Umbilical cord (tissue), 2 donors: ENCODE results near the gene FAM227B. TPM values are rescaled to one million over a fixed set of nuclear protein-coding genes. Genes with fewer than 3 reads are reported as not detected.
"Not testable (repeated sequence)": the region's sequence is repeated elsewhere in the genome, so short reads cannot be mapped to it uniquely, and the experiment has no call there.

Experiments used
- DNase-seq: peaks from one replicate; pipeline ENCODE4 v3.0.0-alpha.2; 2015; ENCODE audit warnings: low spot score
- total RNA-seq: library from RNA; depleted of rRNA; stranded (reverse); fragments of >200 nt; gene quantifications from one replicate; pipeline ENCODE4 v1.2.3, GENCODE V29; 2014; ENCODE audit warnings: low replicate concordance; ENCODE audit not compliant: insufficient read depth

Gene FAM227B
- total RNA-seq, 1 donor from 2014 or later = 8.9 TPM

DNA sequence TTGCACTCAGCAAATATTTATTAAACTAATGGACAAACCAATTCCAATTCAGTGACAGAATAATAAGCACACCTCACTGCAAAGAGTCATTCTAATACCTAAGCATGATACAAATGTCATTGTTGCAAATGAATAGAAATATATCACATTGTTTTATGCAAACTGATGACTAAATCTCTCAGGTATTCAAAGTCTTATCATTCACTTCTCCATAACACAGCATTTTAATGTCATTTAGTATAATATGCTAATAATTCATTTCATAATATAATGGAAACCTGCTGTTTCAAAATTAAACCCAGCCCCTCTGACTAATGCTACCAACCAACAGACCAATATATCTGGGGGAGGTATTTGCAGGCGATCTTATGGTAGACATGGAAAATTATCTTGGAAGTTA lies 125.8 kb downstream of the FAM227B start:
- DNase-seq = no peak

DNA sequence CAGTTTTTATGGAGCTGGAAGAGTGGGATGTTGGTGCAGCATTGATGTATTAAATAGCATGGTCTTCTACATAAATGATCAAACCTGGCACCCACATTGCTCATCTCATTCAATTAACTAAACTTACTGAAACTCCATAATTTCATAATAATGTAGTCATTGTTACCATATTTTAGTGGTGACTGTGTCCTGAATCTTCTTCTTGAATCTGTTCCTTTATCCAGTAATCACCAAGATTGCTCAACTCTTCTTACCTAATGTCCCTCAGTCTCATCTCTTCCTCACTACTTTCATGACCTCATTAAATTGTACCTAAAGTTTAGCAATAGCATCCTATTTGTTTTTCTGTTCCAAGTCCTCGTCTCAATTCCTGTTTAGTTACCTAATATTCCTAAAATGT lies 127.8 kb downstream of the FAM227B start:
- DNase-seq = no peak

DNA sequence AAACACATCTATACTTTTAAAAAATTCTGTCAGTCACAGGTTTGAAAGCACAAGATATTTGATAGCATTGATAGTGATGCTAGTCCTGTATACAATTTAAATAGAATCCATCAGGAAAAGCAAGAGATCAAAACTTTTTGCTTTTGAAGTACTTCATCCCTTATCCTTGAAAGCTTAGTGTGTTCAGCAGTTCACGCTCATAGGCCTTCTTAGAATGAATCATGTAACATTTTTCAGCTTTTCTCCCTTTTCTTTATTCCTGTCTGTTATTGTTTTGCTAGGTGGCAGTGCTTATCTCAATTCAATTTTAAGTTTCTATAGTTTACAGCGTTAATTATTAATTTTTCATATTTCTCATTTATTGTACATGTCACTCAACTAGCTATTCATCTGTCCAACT lies 128.5 kb downstream of the FAM227B start:
- peak; percentile 24 for DNase-seq

DNA sequence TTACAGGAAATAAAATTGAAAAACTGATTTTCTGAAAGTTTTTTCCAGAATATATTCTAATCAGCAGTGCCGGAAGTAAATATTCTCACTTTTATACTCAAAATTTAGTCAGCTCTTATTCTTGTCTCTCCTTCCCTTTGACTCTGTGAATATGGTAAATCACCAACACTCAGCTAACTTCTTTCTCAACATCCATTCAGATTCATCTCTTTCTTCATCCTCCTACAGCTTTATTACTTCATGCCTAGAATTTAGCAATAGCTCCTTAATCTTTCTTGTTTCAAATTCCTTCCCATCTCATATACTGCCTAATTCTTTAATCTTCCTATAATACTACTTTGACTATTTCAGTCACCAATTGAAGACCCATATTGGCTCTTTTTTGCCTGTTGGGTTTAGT lies 129.7 kb downstream of the FAM227B start:
- DNase-seq = no peak

DNA sequence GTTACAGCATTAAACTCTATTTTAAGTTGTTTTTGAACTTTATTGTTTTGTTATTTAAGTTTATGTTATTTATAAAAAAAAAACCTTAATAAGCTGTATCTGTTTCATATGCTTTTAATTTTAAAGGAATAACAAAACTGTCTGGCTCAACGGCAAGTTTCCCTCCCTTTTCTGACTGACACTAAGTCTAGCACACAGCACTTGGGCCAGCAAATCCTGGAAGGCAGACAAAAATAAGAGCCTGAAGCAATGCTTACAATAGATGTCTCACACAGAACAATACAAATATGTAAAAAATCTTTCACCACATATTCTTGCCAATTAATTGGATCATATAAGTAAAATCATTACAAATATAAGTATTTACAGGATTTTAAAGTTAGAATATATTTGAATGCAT lies 135.2 kb downstream of the FAM227B start:
- DNase-seq = not testable (repeated sequence)

DNA sequence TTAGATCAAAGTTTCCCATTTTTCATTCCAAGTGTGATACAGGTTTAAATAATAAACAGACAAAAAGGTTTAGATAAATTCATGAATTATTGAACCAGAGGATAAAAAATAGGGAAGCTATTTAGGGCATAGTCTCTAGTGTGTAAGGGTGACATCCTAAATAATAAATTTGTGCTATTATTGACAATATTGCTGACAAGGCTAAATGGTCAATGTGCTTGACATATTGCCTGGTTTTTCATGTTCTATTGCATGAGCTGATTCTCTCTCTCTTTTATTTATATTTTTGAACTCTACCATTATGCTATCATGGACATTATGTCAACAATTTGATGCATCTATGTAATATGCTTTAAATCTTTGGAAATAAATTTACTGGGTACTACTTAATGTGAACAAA lies 141.6 kb downstream of the FAM227B start:
- not testable (repeated sequence) for DNase-seq

DNA sequence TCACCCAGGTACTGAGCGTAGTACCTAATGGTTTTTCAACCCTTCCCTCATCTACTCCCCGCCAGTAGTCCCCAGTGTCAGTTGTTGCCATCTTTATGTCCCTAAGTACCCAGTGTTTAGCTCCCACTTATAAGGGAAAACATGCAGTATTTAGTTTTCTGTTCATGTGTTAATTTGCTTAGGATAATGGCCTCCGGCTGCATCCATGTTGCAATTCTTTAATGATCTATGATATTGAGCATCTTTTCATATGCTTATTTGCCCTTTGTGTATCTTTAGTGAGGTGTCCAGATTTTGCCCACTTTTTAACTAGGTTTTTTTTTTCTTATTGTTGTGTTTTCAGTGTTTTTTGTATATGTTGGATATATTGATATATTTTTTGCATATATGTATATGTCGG lies 142.6 kb downstream of the FAM227B start:
- not testable (repeated sequence) for DNase-seq

DNA sequence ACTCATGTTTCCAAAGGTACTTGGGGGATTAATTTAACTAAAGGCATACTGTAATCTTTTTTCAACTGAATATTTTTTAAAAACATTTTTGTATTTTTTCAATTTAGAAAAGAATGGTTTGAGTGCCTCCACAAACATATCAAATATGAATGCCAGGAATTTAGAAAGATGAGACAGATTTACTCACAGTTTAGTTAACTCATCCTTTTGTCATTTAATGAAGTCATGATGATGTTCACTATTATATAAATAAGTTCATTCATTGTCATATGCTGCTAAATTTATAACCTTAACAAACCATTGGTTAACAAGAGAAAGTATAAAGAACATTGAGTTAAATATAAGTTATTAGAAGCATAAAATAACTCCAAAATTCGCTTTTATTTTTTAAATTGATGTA lies 147.6 kb downstream of the FAM227B start:
- no peak for DNase-seq

DNA sequence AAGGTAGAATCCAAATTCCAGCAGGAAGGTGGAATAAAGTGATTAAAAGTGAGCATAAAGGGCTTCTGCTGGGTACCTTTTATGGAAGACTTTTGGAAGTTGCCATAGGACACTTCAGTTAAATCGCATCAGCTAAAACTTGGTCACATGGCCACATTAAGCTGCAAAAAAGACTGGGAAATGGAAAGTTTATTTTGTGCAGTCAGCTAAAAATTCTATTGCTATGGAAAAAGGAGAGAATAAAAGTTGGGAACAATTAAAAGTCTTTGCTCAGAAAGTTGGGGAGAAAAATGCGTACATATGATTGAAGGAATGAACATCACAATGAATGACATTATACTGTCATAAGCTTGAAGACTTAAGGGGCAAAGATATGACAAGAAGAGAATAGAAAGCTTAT lies 148.3 kb downstream of the FAM227B start:
- DNase-seq = no peak

DNA sequence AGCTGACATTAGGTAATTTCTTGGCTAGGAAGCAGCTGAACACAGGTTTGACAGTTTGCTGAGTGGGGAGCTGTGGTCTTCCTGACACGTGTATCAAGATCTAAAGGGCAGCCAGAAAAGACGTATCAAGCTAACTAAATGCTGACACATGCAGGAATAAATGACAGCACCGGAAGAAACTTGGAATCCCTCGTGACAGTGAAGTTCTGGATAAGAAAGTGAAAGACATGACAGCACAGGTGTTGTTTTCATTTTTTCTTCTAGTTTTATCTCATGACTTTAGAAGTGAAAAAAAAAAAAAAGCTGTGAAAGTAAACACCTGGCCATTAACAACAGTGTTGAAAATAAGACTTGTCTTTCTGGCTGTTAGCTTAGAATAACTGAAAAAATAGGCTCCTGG lies 148.9 kb downstream of the FAM227B start:
- DNase-seq = no peak

DNA sequence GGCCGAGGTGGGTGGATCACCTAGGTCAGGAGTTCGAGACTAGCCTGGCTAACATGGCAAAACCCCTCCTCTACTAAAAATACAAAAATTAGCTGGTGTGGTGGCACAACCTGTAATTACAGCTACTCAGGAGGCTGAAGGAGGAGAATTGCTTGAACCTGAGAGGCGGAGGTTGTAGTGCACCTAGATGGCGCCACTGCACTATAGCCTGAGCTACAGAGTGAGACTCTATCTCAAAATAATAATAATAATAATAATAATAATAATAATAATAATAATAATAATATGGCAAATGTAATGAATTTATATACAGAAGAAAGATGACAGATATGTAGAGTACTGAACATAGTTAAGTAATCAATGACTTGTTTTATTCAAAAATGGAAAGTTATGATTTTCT lies 149.4 kb downstream of the FAM227B start:
- DNase-seq = not testable (repeated sequence)

DNA sequence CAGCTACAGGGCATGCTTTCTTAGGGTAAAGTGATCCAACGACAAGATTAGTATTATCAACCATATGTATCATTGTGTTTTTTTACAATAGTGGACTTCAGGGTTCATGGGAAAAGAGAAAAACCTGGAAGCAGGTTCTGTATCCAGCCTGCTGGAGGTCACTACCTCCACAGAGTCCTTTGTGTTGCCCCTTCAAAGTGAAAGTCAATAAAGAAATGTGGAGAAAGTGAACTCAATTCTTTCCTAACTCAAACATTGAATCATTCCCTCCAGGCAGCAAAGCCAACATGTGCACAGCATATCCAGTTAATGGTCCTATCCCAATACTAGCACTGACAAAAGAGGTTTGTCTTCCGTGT lies 152.2 kb downstream of the FAM227B start:
- no peak for DNase-seq

DNA sequence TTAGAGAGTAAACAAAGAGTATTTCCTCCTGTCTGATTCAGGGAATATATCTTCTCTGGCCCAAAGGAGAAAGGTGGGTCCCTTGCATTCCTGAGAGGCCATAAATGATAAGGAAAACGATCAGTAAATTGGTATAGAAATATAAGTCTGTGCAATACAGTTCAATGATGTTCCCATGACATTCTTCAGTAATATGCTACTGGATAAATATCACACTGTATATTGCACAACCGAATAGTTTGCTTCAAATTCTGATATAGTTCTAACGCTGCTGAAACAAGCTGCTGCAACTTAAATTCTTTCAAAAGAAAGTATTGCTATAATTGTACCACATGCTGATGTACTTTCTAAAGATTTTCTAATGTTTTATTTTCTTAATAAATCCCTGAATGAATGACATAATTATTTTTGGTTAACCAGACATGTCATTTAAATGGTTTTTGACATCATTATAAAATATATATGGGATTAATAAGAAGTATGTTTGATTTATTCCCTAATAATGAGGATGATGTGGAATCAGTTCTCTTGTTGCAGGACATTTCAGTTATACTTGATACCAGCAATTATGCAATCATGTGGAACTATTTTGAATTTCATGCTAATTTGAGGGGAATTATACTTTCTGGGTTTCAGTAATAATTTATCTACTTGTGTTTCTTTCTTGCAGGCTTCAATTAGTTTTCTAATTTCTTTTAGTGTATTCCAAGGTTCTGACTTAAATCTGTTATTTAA lies 152.7 kb downstream of the FAM227B start:
- DNase-seq = no peak

DNA sequence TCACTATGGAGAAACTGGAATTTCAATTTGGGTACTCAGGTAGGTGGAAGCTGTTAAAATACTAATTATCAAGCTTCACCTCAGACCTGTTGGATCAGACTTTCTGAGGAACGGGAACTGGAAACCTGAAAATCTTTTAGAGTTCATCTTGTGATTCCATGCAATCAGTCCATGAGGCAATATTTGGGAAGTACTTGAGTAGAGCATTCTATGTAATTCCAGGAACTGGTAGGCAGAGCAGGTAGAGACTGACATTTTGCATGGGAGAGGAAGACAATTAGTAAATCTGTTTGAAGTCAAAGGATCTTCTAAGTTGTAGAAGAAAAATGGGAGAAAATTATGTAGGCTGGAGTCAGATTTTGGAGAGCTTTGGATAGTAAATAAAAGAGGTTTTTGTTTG lies 154.5 kb downstream of the FAM227B start:
- DNase-seq = no peak

DNA sequence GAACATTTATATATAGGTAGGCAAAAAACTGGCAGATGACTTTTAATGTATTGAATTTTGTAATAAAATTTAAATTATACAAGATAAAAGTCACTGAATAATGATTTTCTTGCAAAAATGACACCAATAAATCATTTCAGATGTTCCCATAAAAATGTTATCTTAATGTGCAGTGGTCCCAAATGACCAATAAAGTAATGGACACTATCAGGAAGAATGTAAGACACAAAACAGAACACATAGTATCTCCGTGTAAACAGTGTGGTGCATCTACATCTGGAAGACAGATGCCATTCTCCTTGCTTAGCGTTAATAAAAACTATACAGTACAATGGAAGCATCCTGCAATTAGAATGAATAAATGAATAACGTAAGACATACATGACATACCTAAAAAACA lies 156.1 kb downstream of the FAM227B start:
- peak; percentile 28 for DNase-seq

DNA sequence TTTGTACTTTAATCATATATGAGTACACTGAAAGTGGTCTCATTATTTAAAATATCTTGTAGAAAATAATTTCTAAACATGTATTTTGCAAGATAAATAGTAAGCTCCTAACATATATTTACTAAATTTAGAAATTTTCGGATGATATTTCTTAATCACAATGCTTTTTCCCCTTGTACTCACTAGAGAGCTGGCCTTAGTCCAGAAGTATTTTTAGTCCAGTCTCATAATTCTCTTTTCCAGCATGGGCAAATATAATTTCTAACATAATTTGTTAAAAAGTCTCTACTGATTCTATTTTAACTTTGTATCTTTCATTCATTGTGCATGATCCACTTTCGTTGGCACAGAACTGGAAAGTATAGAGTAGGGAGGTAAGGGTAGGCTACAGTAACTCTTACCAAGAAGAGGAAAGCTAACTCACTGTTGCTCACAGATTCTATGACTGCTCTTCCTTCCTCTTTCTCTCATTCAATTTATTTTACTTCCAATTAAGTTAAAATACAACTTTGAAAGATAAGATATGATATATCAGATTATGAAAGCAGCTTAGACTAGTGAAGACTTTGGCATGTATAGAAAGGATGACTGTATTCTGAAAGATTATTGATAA lies 158.3 kb downstream of the FAM227B start:
- no peak for DNase-seq

DNA sequence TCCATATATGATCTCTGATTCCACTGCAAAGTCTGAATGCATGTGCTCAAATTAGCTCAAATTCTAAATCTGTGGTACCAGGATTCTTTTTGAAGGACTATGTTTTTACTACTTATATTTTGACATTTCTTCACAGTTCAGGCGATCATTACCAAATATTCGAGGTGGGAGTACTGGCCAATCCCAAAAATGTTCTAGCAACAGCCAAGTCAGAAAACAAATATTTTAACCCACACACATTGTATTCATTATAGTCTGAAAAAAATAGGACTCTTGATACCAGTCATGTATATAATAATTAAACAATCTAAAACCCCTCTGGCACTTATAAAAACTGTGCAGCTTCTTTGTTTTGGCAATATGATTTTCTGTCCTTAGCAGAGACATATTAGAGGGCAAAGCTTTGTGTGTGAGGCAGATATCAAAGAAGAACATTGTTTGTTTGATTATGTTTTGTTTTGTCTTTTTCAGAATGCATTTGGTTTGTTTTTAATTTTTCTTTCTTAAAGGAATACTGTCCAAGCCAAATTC lies 160.1 kb downstream of the FAM227B start:
- no peak for DNase-seq

DNA sequence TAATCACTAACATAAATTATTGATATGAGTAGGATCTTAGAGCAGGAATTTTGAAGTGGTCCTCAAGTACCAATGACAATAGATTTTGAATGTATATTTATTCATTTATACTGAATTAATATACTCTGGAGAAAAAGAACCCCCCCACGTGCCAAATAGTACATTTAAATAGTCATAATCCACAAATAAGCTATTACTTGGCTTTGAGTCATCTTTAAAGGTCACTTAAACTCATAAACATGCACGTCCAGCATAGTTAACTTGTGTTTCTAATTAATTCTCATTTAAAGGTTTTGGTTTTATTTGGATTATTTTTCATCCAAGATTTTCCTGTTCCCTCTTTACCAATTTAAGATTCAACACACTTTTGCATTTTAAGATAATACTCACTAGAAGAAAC lies 162.5 kb downstream of the FAM227B start:
- DNase-seq = no peak

DNA sequence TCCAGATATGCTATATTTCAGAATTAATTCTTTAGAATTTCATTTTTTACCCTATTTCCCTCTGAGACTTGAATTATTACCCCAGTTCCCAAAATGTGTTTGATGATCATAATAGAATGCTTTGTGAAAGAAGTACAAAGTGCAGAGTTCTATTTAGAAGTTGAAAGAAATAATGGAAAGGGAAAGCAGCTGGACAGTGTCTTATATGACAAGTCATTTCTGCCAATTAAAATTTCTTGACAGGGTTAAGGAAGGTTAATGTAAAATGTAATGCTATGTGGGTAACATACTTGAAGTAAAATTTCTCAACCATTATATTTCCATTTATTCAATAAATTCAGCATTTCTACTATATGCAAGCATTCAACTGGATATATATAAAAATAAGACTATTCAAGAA lies 164.5 kb downstream of the FAM227B start:
- no peak for DNase-seq

DNA sequence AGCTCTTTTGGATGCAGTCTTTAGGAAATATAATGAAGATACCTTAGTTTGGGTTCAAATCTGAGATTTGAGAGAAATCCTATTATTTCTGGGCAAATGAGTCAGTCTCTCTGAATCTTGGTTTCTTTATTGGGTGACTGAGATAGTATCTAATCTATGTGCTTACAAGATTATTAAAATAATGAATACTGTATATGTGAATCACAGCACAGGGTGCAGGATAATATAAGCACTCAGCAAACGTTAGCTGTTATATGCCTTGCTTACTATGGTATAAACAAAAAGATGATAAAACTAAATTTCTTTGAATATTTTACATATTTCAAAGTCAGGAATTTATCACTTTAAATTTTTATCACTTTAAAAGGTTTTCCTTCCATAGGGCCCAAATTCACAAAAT lies 168.0 kb downstream of the FAM227B start:
- no peak for DNase-seq

DNA sequence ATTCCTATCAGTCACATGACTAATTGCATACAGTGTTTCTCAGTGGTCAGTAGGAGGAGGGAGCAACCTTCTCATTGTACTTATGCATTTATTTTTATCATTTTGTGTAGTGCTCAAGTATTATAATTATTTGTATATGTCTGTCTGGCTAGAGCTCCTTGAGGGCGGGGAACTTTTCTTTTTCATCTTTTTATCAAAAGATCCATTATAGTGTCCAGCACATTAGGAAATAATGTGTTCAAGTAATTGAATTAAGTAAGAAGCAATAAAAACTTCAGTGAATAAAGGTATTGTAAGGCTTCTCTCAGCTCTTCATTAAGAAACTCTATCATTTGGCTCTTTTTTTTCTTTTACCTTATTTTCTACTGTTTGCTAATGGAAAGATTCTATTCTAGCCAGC lies 178.8 kb downstream of the FAM227B start:
- no peak for DNase-seq

DNA sequence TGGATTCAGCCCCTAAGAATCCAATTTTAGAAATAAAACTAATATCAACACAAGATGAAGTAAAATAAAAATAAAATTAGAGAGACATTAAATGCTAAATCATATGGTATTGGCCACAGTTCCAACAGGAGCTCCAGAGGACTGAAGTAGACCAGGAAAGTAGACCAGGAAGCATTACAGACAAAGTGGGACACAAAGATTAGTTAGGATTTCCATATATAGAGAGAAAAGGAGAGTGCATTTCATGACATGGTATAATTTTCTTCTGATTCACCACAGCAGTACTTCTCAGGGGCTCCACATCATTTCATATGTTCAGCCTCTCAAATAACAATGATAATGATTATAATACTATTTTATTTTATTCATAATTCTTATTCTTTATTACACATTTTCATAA lies 179.3 kb downstream of the FAM227B start:
- no peak for DNase-seq

DNA sequence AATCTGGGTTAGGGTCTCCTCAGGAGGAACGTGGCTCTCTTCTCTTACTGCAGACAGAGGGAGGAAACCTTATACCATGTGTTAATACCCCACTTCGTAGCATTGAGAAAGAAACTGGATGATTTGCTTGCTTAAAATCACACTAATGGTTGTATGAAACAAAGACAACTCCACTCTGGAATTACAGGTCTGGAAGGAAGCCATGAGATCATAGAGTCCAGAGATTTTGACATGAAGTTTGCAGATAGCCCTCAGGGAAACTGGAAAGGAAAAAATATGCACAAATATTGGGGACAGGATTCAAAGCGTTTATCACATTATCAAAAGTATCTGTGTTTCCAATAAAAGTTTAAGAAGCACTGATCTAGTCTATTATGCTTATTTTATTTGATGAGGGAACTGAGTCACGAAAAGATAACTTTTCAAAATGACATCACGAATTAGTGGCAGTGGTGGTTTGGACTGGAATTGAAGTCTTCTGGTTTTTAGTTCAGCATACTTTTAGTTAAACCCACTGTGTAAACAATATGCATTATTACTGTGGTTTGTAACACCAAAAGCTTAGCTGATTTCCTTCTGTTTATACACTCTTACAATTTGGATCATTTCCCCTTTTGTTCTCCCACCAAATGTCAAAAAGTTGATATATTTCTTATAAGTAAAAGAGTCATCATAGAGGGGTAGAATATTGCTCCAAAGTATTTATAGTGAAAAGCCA lies 180.8 kb downstream of the FAM227B start:
- DNase-seq = no peak
